Measurements from ENCODE around the gene MGMT. TPM values are rescaled to one million over a fixed set of nuclear protein-coding genes. Genes with fewer than 3 reads are reported as not detected.
A peak's percentile ranks its signal among the peaks of the same experiment; 100 is the strongest.

The MGMT gene
- total RNA-seq, 1 experiment from 2014 or later, result 11.5 TPM

GRCh38 chr10:129468187-129468586 is 1.1 kb downstream of the MGMT start:
- Histone ChIP-seq H3K27ac (ENCODE audit: low read depth, low read length) (no peak overlapping the region), H4K20me1 (ENCODE audit: insufficient read depth) (no peaks in the 10 kb centered on the region), H3K9me3 (ENCODE audit: control insufficient read depth in 1 of 2, insufficient read depth in 1 of 2, low read depth in 1 of 2, low read length in 2 of 2) (peaks cover 5 to 9% of the 10 kb centered on the region in 2 experiments; a peak in 2 of 4 replicates), H2AFZ (ENCODE audit: low read depth, low read length, poor library complexity, severe bottlenecking) (no peak overlapping the region), H3K4me1 (ENCODE audit: control insufficient read depth in 1 of 2, insufficient read depth in 2 of 2, low read length in 2 of 2) (peaks cover 0 to 13% of the 10 kb centered on the region in 2 experiments; a peak in 1 of 4 replicates), H3K9ac (ENCODE audit: low read length) (no peak overlapping the region), H3K27me3 (ENCODE audit: insufficient read depth, low read length) (no peaks in the 10 kb centered on the region), H3K79me2 (ENCODE audit: insufficient read depth, low read length) (no peaks in the 10 kb centered on the region), H3K36me3 (ENCODE audit: control insufficient read depth in 1 of 2, insufficient read depth in 2 of 2, low read length in 2 of 2) (no peaks in the 10 kb centered on the region), H3K4me3 (replicated peaks in 1 of 2; ENCODE audit: low read depth in 1 of 2, low read length in 2 of 2) (peak overlapping the region in 1 of 2 experiments; percentile 61; a peak in 1 of 4 replicates), H3K9me2 (ENCODE audit: insufficient read depth) (no peaks in the 10 kb centered on the region), H3K4me2 (ENCODE audit: low read length) (peak overlapping the region; percentile 76)
- no peak for TF ChIP-seq POLR2AphosphoS5 (IDR thresholded peaks at IDR 0.05; ENCODE audit: low read depth, low read length)
- TF ChIP-seq, protein P1, sequence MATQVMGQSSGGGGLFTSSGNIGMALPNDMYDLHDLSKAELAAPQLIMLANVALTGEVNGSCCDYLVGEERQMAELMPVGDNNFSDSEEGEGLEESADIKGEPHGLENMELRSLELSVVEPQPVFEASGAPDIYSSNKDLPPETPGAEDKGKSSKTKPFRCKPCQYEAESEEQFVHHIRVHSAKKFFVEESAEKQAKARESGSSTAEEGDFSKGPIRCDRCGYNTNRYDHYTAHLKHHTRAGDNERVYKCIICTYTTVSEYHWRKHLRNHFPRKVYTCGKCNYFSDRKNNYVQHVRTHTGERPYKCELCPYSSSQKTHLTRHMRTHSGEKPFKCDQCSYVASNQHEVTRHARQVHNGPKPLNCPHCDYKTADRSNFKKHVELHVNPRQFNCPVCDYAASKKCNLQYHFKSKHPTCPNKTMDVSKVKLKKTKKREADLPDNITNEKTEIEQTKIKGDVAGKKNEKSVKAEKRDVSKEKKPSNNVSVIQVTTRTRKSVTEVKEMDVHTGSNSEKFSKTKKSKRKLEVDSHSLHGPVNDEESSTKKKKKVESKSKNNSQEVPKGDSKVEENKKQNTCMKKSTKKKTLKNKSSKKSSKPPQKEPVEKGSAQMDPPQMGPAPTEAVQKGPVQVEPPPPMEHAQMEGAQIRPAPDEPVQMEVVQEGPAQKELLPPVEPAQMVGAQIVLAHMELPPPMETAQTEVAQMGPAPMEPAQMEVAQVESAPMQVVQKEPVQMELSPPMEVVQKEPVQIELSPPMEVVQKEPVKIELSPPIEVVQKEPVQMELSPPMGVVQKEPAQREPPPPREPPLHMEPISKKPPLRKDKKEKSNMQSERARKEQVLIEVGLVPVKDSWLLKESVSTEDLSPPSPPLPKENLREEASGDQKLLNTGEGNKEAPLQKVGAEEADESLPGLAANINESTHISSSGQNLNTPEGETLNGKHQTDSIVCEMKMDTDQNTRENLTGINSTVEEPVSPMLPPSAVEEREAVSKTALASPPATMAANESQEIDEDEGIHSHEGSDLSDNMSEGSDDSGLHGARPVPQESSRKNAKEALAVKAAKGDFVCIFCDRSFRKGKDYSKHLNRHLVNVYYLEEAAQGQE (IDR thresholded peaks at IDR 0.05; ENCODE audit: low read depth), result no peak
- no peak for TF ChIP-seq JUND (IDR thresholded peaks at IDR 0.05)
- TF ChIP-seq EZH2 (IDR thresholded peaks at IDR 0.05), result no peak
- ChIA-PET POLR2A (no interaction called here), RAD21 (ENCODE audit: low non-redundant PET in 1 of 2, low total read pairs in 2 of 2, uncharacterized antibody in 2 of 2, unreplicated experiment in 2 of 2) (no interaction called here), CTCF (no interaction called here)
- ATAC-seq (no peak), DNase-seq (ENCODE audit: low read depth, low spot score) (no peak)
- intact Hi-C loops (cut with micrococcal nuclease), result no loop called here
- BruUV-seq (replicated peaks), result no TSS peak

- Histone ChIP-seq H3K36me3 (ENCODE audit: control insufficient read depth in 1 of 2, insufficient read depth in 2 of 2, low read length in 2 of 2) (no peaks in the 10 kb centered on the region), H3K79me2 (ENCODE audit: insufficient read depth, low read length) (no peaks in the 10 kb centered on the region), H3K9me3 (ENCODE audit: control insufficient read depth in 1 of 2, insufficient read depth in 1 of 2, low read depth in 1 of 2, low read length in 2 of 2) (peaks cover 5% of the 10 kb centered on the region in 2 experiments; a peak in 2 of 4 replicates), H3K9ac (ENCODE audit: low read length) (no peak overlapping the region), H3K27ac (ENCODE audit: low read depth, low read length) (no peak overlapping the region), H3K9me2 (ENCODE audit: insufficient read depth) (no peaks in the 10 kb centered on the region), H3K4me2 (ENCODE audit: low read length) (no peak overlapping the region), H2AFZ (ENCODE audit: low read depth, low read length, poor library complexity, severe bottlenecking) (no peak overlapping the region), H3K27me3 (ENCODE audit: insufficient read depth, low read length) (no peaks in the 10 kb centered on the region), H3K4me1 (ENCODE audit: control insufficient read depth in 1 of 2, insufficient read depth in 2 of 2, low read length in 2 of 2) (peaks cover 0 to 13% of the 10 kb centered on the region in 2 experiments; a peak in 1 of 4 replicates), H4K20me1 (ENCODE audit: insufficient read depth) (no peaks in the 10 kb centered on the region), H3K4me3 (replicated peaks in 1 of 2; ENCODE audit: low read depth in 1 of 2, low read length in 2 of 2) (no peak overlapping the region)
- no peak for ATAC-seq
- ChIA-PET RAD21 (ENCODE audit: low non-redundant PET in 1 of 2, low total read pairs in 2 of 2, uncharacterized antibody in 2 of 2, unreplicated experiment in 2 of 2) (no interaction called here), CTCF (no interaction called here), POLR2A (no interaction called here)
- TF ChIP-seq, protein P2, sequence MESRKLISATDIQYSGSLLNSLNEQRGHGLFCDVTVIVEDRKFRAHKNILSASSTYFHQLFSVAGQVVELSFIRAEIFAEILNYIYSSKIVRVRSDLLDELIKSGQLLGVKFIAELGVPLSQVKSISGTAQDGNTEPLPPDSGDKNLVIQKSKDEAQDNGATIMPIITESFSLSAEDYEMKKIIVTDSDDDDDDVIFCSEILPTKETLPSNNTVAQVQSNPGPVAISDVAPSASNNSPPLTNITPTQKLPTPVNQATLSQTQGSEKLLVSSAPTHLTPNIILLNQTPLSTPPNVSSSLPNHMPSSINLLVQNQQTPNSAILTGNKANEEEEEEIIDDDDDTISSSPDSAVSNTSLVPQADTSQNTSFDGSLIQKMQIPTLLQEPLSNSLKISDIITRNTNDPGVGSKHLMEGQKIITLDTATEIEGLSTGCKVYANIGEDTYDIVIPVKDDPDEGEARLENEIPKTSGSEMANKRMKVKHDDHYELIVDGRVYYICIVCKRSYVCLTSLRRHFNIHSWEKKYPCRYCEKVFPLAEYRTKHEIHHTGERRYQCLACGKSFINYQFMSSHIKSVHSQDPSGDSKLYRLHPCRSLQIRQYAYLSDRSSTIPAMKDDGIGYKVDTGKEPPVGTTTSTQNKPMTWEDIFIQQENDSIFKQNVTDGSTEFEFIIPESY (IDR thresholded peaks at IDR 0.05; ENCODE audit: extremely low read depth, insufficient replicate concordance, low read length), result no peak
- TF ChIP-seq EGR1 (IDR thresholded peaks at IDR 0.05; ENCODE audit: low read depth), result no peak
- TF ChIP-seq, protein P1 (IDR thresholded peaks at IDR 0.05; ENCODE audit: low read depth), result no peak
- intact Hi-C loops (cut with micrococcal nuclease), result no loop called here
- no TSS peak for BruUV-seq (replicated peaks)
- DNase-seq (ENCODE audit: low read depth, low spot score), result no peak
These were observed 3.2 kb downstream of the MGMT start for GRCh38 chr10:129470103-129470851.
